NCI-H345 (cell line): ENCODE data around the gene ZNF385D.
"Not testable (repeated sequence)": the region's sequence is repeated elsewhere in the genome, so short reads cannot be mapped to it uniquely, and the experiment has no call there.

Experiments used
- DNase-seq: peaks from one replicate; lab custom pipeline; 2025; lab: John Stamatoyannopoulos, UW

The ZNF385D gene

DNA sequence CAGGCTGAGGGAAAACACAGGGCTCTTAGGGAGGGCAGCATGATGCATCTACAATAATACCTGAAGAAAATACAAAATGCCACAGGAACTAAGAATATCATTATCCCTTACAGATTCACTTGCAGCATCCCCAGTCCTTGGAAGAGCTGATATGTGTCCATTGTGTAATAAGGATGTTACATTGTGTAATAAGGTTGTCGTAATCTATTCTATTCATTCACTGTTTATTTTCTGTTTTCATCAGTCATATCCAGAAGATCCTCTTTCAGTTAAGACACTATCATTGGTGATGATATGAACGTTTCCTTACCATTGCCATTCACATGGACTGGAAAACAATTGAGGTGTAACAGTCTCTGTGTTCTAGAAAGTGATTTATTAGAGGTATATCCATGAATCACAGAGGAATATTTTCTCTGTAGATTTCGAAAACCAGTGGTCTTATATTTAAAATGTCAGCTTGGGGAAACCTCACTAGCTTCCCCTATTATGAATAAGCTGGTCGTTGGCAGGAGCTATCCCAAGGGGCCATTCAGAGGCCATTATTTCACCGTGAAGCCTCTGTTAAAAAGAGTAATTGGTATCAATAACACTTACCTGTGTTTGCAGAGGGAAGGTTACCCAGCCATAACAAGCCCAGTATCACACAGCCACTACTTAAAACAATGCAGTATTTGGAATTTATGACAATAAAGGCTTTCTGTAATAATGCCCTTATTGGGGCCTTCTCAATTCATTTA is 241.1 kb downstream of the ZNF385D start:
- no peak for DNase-seq

- no peak for DNase-seq
Observed at GRCh38 chr3:21508246-21508645, 242.8 kb downstream of the ZNF385D start.

GRCh38 chr3:21505711-21506460 is 245.1 kb downstream of the ZNF385D start:
- no peak for DNase-seq

GRCh38 chr3:21502656-21503055 is 248.4 kb downstream of the ZNF385D start:
- DNase-seq: no peak

DNA sequence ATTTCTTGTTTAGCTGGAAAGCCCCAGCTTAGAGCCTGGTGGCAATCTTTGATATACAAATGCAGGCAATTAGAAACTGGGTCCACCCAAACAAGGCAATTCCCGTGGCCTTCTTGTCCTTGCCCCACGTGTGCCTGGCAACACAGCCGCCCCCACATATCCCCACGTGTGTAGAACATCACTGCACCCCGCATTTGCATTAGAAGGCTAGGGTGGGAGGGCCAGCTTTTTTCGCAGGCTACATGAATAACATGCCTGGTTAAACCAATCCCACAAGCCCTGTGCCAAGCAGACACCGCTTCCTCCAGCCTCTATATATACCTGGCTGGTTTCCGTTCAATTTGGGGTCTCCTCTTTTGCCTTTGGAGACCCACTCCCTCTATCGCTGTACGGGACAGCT is 250.2 kb downstream of the ZNF385D start:
- DNase-seq: no peak

- DNase-seq: not testable (repeated sequence)
Observed at GRCh38 chr3:21490671-21491070, 260.3 kb downstream of the ZNF385D start.

GRCh38 chr3:21487520-21487919 is 263.5 kb downstream of the ZNF385D start:
- no peak for DNase-seq

GRCh38 chr3:21486024-21486935 is 264.7 kb downstream of the ZNF385D start:
- not testable (repeated sequence) for DNase-seq

GRCh38 chr3:21484828-21485144 is 266.2 kb downstream of the ZNF385D start:
- DNase-seq: no peak

DNA sequence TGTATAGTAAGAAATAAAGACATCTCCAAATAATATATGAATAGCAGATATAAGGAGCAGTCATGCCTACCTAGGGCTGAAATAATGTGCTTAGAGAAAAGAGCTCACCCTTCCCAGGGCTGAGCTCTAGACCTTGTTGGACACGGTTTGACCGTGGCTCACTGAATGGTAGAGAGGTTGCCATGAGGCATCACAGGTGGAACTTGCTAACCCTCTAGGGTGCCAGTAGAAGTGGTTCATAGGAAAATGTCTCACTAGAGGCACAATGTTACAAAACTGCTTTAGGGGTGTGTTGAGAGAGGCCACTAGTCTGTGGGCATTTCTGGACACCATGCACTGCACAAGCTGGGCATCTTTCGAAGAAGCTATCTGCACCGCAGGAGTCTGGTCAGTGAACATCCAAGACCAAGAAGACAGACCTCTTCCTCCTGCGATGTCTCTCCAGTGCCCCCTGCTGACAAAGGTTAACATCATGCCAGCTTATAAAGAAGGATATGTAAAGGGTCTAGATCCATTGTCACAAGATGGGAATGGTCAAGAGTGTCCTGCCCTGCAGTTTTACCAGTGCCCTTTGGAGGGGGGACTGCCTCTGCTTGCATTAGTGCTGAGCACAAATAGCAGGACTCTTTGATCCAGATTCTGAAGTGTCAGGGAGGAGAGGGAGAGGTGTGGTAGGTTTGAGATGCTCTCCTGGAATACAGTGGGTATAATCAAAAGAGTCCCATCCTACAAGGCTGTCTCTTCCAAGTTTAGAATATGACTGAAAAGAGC is 266.8 kb downstream of the ZNF385D start:
- DNase-seq: no peak

DNA sequence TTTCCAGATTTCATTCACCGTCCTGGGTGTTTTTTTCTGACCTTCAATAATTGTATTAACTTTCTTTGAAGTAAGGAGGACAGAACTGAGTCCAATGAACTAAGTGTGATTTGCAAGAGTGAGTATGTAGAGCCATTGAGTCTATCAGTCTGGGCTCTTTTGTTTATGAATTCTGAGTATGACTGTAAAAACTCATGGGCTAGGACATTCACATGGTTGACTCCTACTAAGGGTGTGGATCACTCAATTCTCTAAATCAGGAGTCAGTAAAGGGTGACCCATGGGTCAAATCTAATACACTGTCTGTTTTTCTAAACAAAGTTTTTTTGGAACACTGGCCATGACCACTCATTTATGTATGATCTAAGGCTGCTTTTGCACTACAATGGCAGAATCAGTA is 269.0 kb downstream of the ZNF385D start:
- no peak for DNase-seq

- no peak for DNase-seq
Observed at GRCh38 chr3:21477541-21478288, 273.3 kb downstream of the ZNF385D start.

GRCh38 chr3:21466476-21466875 is 284.5 kb downstream of the ZNF385D start:
- no peak for DNase-seq

DNA sequence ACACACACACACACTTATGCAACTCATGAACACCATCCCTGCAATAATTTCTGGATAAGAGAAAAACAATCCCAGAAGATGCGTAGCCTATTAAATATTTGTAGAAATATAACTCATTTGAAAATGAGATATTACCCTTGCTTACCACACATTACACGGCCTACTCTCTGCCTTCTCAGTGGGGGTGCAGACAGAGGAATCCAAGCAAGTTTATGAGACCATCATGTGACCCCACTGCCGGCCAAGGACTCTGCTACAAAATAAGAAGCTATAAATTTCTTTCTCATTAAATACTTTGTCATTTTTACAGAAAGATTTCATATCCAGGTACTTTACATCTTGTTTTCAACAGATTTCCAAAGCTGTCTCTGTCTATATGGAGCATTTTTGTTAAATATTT is 286.3 kb downstream of the ZNF385D start:
- DNase-seq: no peak

GRCh38 chr3:21463319-21463718 is 287.7 kb downstream of the ZNF385D start:
- no peak for DNase-seq

DNA sequence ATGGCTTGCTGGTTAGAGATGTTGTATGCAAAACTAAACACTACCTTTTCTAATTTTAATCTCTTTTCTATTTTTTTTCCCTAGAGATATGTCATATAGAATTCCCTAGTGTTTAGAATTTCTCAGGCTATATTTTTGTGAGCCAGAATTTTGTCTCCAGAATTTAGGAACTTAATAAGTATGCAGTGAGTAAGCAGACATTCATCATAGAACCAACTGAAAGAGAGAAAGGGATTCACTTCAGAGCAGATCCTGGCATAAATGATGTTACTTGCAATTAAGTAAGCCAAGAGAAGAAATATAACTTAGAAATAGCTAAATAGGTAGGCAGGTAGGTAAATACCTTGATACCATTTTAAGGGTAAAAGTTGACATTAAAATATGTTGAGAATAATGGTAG is 288.9 kb downstream of the ZNF385D start:
- no peak for DNase-seq

GRCh38 chr3:21457084-21457483 is 293.9 kb downstream of the ZNF385D start:
- no peak for DNase-seq

- DNase-seq: no peak
Observed at GRCh38 chr3:21449738-21450137, 301.3 kb downstream of the ZNF385D start.

DNA sequence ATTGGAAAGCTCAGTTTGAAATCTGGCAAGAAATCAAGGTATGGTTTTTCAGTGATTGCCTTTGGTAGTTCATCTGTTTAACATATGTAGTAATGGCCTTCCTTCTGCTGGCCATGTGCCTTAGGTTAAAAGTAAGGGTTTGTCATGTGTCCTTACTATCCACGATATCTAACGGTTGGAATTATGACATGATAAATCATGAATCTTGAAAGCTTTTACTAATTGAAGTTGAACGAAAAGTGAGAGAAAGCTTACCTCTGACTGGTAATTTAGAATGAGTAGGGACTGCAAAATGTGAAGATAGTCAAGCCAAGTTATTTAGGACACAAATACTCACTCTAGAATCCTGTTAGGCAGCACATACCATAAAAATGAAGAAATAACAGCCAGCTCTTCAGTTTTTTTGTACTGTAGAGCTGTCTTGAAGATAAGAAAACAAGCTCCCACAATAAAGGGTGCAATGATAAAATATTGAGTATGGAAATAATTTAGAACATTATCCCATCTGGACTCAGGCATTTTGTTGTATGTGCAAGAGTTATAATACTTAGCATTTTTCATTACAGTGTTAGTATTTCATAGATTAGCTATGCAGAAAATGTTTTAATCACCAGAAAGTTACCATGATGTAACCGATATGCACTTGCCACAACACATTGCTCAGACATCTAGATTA is 303.4 kb downstream of the ZNF385D start:
- no peak for DNase-seq

GRCh38 chr3:21446945-21447475 is 304.0 kb downstream of the ZNF385D start:
- DNase-seq: no peak
